HG02973 (cell line): ENCODE measurements around the gene GNAL.

Experiments
- ATAC-seq: cut with Tn5 transposase; IDR thresholded peaks from one replicate; pipeline ENCODE4 v1.9.1; 2021; ENCODE audit warnings: moderate library complexity; ENCODE audit not compliant: unreplicated experiment

GNAL gene

DNA sequence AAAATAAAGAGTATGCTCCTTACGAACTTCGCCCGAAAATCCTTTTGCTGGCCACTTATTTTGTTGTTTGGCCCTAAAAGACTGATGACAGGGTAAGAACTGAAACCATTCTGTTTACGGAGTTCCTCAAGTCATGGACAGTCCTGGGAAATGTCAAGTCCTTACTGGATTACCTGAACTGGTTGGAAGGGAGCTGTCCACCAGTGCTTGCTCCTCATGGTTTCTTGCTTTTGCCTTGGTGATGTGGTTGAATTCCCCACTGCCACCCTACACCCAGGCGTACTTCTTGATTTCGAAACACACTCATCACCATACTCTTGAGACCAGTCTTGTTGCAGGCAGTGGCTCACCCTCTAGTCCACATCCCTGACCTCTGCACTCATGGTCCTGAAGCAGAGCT, 113.1 kb downstream of the GNAL start:
- no peak for ATAC-seq

DNA sequence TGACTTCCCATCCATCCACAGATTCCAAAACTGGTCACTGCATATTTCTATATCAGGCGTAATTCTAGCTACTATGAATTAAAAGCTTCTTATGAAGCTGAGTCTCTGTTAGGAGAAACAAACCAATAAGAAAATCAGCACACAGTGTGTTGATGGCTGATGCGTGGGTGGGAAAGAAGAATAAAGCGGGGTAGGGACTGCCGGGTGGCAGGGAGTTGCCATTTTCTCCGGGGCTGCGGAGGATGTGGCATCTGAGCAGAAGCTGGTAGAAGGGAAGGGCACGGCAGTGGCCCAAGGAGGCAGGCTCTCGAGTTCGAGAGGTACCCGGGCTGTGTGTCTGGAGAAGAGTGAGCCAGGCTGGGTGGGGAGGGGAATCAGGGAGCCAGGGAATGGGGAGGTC, 113.5 kb downstream of the GNAL start:
- ATAC-seq: no peak

DNA sequence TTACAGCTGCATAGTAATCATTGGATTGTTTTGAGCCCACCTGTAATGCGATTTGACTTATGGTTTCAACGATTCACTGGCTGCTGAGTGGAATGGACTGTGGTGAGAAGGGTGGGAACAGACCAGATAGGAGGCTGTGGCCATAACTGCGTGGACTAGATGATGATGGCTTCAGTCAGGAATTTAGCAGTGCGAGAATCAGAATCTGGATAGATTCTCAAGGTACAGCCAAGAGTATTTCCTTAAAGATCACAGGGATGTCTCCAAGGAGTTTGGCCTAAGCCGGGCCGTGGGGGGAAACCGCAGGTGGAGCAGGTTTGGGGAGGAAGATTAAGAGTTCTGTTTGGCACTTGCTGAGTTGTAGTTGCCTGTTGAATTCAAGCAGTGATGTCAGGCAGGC, 118.2 kb downstream of the GNAL start:
- ATAC-seq: no peak

DNA sequence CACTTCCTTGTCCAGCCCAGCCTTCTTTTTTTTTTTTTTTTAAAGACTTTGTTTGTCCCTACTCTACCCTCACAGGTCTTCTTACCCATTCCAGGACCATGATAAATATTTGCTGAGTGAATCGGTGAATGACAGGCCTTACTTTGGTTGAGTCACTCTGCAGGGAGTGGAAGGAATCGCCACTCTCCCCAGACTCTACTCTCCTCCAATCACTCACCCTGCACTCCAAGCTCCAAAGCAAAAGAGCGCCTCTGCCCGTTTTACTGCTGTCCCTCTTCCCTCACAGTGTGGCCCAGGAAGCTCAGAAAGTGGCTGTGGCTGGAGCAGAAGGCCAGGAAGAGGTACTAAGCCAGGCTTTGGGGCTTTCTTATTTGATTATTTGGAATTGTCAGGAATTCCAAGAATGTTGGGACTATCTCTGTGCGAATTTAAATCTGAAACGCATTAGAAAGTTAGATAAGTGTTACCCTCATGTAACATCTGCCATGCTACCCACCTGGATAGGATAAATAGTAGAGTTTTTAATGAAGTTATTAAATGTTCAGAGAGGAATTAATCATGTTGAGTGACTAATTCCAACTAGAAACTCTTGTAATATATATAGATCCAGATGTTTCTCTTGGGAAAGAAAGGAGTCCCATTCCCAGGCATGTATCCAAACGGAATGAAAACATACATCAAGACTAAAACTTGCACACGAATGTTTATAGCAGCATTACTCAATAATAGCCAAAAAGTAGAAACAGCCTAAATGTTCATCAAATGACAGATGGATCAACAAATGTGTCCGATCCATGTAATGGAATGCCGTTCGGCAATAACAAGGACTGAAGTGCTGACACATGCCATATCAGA, 119.2 kb downstream of the GNAL start:
- no peak for ATAC-seq

DNA sequence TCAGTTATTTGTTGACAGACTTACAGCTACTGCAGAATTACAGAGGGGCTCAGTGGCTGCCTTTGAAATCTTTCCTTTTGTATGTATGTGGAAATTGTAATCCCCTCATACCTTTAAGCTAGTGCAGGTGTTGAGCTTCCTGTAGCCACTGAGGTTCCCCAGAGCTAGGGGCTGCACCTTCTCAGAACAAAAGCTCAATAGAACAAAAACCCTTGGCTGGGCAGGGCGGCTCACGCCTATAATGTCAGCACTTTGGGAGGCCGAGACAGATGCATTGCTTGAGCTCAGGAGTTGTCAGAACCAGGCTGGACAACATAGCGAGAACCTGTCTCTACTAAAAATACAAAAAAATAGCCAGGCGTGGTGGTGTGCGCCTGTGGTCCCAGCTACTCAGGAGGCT, 120.8 kb downstream of the GNAL start:
- no peak for ATAC-seq

DNA sequence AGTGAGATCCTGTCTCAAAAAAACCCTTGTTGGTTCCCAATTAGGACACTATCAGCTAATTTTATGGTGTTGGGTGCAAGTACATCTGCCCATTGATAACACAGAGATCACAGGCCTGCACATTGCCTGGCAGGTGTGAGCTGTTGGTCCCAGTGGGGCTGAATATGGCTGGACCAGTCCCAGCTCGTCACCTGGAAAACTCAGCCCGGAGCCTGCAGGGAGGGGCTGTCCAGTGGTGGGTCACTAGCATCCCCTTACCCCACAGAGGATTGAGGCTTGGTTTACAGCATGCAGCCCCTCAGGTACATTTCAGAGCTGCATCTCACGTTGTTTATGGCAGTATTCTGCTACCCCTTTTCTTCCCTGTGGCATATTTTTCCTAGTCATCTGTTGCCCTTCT, 121.3 kb downstream of the GNAL start:
- no peak for ATAC-seq

DNA sequence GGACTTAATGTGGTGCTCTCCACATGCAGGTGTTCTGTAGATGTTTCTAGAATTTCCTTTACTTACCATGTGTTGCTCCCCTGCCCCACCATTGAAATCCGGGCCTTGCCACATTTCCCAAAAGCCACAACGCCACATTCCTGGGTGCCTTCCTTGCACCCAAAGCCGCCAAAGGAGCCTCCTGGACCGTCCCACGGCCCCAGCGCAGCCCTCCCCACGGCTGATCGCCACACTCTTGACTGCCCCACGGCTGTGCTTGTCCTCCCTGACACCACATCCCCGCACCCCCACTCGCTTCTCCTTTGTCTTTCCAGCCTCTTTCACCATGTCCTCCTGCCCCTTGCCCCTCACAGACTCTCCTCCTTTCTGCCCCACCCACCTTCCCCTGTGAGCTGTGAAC, 121.9 kb downstream of the GNAL start:
- no peak for ATAC-seq

DNA sequence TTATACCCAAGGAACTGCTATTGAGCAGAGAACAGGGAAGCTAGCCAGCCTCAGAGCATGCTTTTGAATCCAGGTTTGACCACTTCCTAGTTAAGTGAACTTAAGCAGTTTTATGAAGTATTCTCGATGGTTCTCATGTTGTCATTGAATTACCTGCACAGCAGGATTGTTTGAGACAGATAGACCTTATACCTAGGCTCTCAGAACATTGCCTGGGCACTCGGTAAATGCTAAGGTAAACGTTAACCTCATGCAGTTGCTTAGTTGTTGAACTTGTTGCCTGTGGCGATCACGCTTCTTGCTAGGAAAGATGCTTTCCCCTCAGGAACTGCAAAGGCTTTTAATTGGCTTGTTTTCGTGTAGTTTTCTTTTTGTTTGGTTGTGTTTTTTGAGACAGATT, 128.2 kb downstream of the GNAL start:
- no peak for ATAC-seq

DNA sequence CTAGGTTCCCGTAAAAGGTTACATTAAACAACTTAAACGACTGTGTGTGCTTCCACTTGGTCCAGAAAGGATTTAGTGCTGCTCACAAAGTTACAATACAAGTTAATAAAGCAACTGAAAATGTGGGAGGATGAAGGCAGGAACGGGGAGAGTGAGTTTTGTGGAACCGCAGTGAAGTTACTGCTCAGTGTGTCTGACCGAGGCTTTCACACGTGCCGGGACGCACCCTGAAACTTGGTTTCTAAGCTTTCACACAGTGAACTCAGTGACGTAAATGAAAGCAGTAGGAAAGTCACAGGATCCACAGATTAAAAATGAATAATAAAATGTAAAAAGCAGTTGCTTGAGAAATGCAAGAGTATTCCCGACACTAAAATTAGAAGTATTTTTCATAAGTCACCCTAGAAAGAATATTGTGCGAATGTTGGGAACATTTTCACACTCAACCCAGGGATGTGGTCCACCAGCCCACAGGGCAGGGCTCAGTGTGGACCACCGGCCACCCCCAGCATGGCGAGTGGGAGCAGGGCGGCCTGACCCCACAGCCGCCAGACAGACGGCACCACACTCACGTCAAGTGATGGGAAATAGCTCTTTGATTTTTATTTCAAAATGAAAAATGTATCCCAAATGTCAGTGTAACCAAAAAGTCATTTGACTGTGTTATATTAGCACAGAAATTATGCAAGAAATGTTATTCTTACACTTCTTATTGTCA, 129.6 kb downstream of the GNAL start:
- no peak for ATAC-seq

DNA sequence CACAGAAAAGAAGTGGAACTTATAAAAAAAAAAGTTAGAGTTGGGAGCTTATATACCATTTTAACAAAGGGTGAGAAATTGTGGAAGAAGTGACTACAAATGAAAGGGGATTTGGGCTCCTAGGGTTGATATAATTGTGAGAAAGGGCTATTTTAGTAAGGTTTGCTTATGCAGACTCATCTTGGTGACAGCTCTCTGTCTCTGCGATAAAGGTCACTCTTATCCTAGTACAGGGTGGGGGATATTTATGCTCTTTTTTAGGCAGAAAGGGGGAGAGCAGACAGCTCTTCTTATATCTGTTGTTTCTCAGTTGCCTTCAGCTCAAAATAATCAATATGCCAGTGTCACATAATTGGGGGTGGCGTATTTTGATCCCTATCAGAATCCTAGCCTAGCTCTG, 130.9 kb downstream of the GNAL start:
- no peak for ATAC-seq

DNA sequence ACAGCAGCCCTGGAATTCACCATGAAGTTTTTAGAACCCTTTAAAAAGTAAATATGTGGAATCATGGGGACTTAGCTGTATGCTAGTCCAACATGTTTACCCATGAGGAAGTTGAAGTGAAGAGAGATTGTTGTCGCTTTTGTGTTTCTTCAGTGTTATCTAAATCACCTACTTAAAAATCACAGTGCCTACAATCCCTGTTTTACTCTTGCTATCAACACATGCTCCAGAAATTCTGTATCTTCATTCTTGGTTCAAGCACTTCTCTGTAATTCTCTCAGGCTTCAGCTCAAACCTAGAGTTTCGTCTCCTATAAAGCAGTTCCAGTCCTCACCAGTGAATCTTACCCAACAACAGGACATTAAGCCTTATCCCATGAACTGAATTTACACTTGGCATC, 131.6 kb downstream of the GNAL start:
- ATAC-seq: no peak

DNA sequence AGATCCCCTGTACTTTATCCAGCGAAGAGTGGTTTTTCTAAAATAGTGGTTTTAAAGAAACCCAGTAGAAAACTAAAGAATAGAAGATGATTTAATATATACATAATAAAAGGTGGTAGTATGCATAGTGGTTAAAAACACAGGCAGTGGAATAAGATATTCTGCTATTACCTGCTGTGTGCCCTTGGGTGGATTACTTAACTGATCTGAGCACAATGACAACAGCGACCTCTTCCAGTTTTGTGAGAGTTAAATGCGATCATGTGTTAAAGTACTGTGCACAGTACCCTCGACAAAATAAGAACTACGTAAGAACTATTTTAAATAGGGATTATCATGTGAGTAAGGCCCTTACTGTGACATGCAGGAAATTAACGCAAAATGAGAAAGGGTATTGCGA, 132.1 kb downstream of the GNAL start:
- ATAC-seq: no peak

DNA sequence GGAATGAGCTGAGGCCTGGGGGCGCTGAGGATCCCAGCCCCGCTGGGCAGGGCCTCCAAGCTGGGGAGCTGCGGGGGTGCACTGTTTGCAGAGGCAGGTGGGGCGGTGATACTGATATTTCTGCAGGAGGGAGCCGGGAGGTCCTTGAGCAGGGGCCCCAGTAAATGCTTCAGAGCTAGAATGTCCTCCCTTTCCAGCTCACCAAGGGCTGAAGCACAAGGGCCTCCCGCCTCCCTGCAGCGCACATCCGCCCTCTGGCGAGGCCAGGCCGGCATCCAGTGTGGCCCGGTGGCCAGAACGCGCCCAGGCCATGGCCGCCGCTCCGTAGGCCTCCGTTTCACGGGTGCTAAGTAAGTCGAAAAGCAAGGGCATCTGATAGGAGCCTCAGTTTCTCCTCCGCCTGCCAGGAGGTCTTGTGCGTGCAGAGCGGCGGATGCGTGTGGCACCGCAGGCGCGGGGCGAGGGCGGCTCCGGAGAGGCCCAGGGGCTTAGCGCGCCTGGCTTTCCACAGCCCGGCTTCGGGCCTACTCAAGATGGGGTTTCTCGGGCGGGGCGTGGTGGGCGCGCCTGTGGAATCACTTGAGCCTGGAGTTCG, 132.7 kb downstream of the GNAL start:
- no peak for ATAC-seq

DNA sequence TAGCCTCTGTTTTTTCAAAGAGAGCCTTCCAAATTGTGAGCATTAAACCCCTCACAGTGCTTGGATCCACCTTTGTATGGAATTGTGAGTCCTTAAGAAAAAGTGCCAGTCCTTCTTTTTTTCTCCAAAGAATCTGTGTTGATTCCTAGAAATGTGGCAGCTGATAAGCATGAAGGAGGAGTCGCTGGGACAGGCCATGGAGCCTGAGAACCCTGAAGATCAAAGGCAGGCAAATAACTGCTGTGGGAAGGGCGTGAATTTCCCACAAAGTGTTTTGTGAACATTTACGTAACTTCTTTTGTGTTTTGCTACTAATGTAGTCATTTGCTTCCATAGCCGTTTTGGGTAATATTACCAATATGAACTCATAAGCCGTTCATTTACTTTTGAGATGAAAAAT, 134.5 kb downstream of the GNAL start:
- ATAC-seq: no peak

DNA sequence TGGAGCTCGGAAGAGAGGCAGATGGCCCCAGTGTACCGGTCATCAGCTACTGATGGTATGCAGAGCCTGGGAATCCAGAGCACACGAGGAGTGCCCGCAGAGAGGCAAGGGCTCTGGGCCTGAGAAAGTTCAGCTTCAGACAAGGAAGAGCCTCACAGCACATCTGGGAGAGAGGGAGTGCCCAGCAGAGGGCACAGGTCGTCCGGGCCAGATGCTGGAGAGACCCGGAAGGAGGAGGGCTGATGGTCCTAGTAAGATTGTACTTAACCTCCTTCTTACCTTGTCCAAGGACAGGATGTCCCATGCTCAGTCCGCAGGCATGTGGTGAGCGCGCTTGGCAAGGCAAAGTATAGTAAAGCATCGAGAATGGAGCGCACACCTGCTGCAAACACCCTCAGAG, 137.8 kb downstream of the GNAL start:
- no peak for ATAC-seq

DNA sequence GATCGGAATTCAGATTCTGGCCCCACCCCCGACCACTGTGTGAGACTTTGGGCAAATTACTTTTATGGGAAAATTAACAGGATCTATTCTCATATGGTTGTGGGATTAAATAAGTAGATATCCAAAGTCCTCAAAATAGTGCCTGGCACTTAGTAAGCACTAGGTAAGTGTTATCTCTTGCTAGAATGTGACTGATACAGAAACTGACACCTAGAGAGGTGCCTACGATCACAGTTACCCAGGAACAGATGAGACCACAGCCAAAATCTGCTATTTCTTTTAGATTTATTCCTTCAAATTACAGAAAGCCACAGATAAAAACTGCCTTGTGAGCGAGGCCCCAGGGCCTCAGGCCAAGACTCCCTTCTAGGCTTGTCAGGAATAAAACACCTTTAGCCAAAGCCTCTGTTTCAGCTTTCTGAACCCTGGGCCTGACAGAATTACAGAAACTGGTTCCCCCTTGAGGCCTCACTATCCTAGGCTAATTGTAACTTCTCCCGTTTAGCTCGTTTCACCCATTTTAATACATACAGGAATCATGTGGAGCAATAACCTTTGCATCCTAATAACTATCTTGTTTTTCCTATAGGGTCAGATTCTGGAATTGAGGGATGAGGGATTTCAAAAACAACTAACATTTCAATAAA, 139.8 kb downstream of the GNAL start:
- no peak for ATAC-seq

DNA sequence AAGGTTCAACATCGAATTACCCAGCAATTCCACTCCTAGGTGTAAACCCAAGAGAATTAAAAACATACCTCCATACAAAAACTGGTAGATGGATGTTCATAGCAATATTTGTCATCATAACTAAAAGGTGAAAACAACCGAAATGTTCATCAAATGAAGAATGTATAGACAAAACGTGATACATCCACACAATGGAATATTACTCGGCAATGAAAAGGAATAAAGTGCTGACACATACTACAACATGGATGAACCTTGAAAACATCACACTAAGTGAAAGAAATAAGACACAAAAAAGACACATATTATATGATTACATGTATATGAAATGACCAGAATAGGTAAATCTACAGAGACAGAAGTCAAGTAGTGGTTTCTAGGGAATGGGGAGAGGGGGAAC, 141.5 kb downstream of the GNAL start:
- no peak for ATAC-seq

DNA sequence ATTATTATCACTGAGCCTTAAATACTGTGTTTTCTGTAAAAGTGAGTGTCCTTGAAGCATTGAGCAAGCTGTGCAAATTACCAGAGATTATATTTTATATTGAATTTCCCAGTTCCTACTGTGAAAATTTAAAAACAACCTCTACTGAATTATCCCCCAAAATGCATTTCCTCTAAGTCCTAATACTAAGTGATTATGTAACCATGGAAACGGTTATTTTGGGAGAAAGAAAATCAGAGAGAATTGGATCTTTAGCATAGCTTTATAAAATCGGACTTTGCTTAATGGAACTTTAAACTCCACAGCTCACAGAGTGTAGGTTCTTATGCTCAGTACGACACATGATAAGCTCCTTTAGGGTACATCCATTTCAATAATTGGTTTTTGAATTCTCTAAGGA, 142.9 kb downstream of the GNAL start:
- no peak for ATAC-seq

DNA sequence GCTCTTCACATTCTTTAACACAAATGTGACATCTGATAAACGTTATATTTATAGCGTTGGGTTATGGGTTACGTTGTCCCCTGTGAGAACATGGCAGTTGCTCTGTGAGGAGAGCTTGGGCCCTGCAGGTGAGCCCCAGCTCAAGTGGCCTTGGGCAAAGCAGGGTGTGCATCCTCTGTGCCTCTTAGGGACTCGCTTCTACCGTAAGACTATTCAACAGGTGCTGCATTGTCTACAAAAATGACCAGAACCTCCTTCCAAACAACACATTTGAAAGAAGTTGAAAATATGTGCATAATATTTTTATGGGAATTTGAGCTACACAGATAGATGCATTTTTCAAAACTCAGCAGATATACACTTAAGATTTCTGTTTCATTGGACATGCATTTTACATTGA, 145.7 kb downstream of the GNAL start:
- no peak for ATAC-seq

DNA sequence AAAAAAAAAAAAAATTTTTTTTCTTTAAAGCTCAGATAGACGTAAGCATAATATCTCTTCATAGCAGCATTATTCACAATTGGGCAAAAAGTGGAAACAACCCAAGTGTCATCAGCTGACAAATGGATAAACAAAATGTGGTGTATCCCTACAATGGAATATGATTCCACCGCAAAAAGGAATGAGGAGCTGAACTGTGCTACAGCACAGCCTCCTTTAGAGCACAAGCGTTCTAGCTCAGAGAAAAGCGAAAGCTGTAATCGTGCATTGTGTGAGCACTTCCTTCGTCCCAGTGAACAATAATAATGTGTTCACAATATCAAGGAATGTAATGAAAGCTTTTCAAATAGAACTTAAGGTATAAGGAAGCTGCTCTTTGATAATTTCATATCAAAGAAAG, 150.5 kb downstream of the GNAL start:
- ATAC-seq: no peak

DNA sequence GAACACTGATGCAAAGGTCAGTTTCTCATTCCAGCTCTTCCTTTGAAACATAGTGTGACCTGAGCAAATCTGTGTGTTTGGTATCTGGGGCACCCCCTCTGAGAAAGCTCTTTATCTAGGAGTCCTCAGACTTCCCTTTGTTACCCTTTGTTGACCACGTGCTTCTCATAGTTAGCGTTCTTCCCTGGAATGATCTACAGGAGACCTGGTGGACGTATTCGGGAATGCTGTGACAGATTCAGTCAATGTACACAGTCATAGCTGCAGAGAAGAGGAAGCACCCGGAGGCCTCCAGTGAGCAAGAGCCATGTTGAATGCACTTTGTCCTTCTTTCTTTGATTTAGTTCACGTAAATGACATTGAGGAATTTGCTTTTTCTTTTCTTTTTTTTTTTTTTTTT, 151.4 kb downstream of the GNAL start:
- ATAC-seq: no peak

DNA sequence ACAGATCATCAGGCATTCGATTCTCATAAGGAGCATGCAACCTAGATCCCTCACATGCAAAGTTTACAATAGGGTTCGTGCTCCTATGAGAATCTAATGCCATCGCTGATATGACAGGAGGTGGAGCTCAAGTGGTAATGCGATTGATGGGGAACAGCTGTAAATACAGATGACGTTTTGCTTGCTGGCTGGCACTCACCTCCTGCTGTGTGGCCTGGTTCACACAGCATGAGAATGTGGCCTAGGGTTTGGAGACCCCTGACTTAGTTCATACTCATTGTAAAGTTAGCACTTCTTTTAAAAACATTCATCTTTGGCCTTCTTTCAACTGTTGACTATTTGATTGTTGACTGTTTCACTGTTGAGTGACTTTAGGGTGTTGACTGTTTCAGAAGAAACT, 153.5 kb downstream of the GNAL start:
- ATAC-seq: no peak
